CD8-positive, alpha-beta memory T cell (primary cell): ENCODE data around the gene FBRSL1. TPM values are rescaled to one million over a fixed set of nuclear protein-coding genes. Genes with fewer than 3 reads are reported as not detected.

Source experiments
- CTCF ChIA-PET: fragments of 350-600 bp; sonication (Branson Sonifier 250); formaldehyde crosslinking; loops from one replicate; lab custom pipeline; 2021; ENCODE audit warnings: antibody characterized with exemption; lab: Charles Lee
- POLR2A ChIA-PET: fragments of 350-600 bp; sonication (Branson Sonifier 250); formaldehyde crosslinking; loops from one replicate; lab custom pipeline; 2021; ENCODE audit warnings: antibody characterized with exemption; lab: Charles Lee
- DNase-seq, 5 donors: peaks; one replicate each; pipeline versions ENCODE4 v3.0.0 to v3.0.0-alpha.2; 2020 to 2022; ENCODE audit warnings: mixed read lengths in 1 of 5
- H3K27ac ChIP-seq: one replicate; pipeline ENCODE4 v1.7.0; 2013; ENCODE audit warnings: low read depth, mild to moderate bottlenecking, low read length, moderate library complexity
- H3K27me3 ChIP-seq: 2 replicates; pipeline ENCODE4 v1.7.0; 2013; ENCODE audit warnings: low read length, mild to moderate bottlenecking; ENCODE audit not compliant: insufficient read depth, poor library complexity, severe bottlenecking
- H3K36me3 ChIP-seq: 2 replicates; pipeline ENCODE4 v1.7.0; 2013; ENCODE audit warnings: mild to moderate bottlenecking, low read length, moderate library complexity; ENCODE audit not compliant: insufficient read depth
- H3K4me1 ChIP-seq: 2 replicates; pipeline ENCODE4 v1.7.0; 2013; ENCODE audit warnings: mild to moderate bottlenecking, low read length, moderate library complexity; ENCODE audit not compliant: insufficient read depth
- H3K4me3 ChIP-seq: 2 replicates; pipeline ENCODE4 v1.7.0; 2013; ENCODE audit warnings: mild to moderate bottlenecking, low read length
- H3K9me3 ChIP-seq: 2 replicates; pipeline ENCODE4 v1.7.0; 2013; ENCODE audit warnings: mild to moderate bottlenecking, low read length
- H3K27ac Mint-ChIP-seq, 8 donors: one replicate each; pipeline ENCODE4 v1.8.0; 2020 to 2021; ENCODE audit warnings: mixed read lengths in 8 of 8, mild to moderate bottlenecking in 6 of 8, inconsistent platforms in 3 of 8, moderate library complexity in 3 of 8
- H3K27me3 Mint-ChIP-seq, 2 donors: one replicate each; pipeline ENCODE4 v1.8.0; 2020 to 2021; ENCODE audit warnings: mixed read lengths in 2 of 2, mild to moderate bottlenecking in 1 of 2, moderate library complexity in 1 of 2
- H3K36me3 Mint-ChIP-seq, 3 donors: one replicate each; pipeline ENCODE4 v1.8.0; 2020 to 2021; ENCODE audit warnings: mixed read lengths in 3 of 3, inconsistent platforms in 1 of 3, mild to moderate bottlenecking in 1 of 3
- H3K4me1 Mint-ChIP-seq, 3 donors: one replicate each; pipeline ENCODE4 v1.8.0; 2020 to 2021; ENCODE audit warnings: mixed read lengths in 3 of 3, inconsistent platforms in 1 of 3, mild to moderate bottlenecking in 1 of 3
- H3K4me3 Mint-ChIP-seq, 7 donors: one replicate each; pipeline ENCODE4 v1.8.0; 2020 to 2021; ENCODE audit warnings: mixed read lengths in 7 of 7, mild to moderate bottlenecking in 6 of 7, moderate library complexity in 4 of 7, inconsistent platforms in 2 of 7
- H3K9me3 Mint-ChIP-seq, 5 donors: one replicate each; pipeline ENCODE4 v1.8.0; 2020 to 2022; ENCODE audit warnings: mixed read lengths in 5 of 5, mild to moderate bottlenecking in 3 of 5, moderate library complexity in 2 of 5, inconsistent platforms in 1 of 5
- polyA plus RNA-seq: library from polyadenylated mRNA; unstranded; fragments of 300-500 nt; fragmentation: Illumina TruSeq; gene quantifications from one replicate; pipeline ENCODE4 v1.2.3, GENCODE V29; 2021
- total RNA-seq, 2 experiments: library from RNA; stranded (reverse); gene quantifications; one replicate each; pipeline ENCODE4 v1.2.3, GENCODE V29; 2021

Gene FBRSL1
- total and polyA plus RNA-seq, 3 experiments from 2014 or later = 1.4 to 62.1 (median 58.1) TPM

DNA sequence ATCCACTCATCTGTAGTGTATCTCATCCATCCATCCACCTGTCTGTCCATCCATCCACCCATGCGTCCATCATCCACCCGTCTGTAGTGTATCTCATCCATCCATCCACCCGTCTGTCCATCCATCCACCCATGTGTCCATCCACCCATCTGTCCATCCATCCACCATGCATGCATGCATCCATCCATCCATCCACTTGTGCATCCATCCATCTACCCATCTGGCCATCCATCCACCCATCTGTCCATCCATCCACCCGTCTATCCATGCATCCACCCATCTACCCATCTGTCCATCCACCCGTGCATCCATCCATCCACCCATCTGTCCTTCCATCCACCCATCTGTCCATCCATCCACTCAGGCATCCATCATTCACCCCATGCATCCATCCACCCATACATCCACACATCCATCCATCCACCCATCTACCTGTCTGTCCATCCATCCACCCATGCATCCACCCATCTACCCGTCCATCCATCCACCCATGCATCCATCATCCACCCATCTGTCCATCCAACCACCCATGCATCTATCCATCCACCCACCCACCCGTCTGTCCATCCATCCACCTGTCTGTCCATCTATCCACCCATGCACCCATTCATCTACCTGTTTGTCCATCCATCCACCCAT, 28.5 kb downstream of the FBRSL1 start:
- H3K4me3 ChIP-seq = no peak overlapping the region
- ChIA-PET CTCF (interaction anchor here (1.4 kb wide), 1 partner anchor 15 kb away, joined by 5 read pairs; no protein-coding TSS in a partner anchor), POLR2A (no interaction called here)
- no peaks in the 10 kb centered on the region for H3K9me3 ChIP-seq
- peaks cover 3% of the 10 kb centered on the region for H3K4me1 ChIP-seq
- no peak overlapping the region for H3K27ac Mint-ChIP-seq
- peaks cover 16 to 38% (median 17%) of the 10 kb centered on the region in 3 donors for H3K36me3 Mint-ChIP-seq
- peaks cover 11% of the 10 kb centered on the region for H3K36me3 ChIP-seq
- DNase-seq = no peak
- no peak overlapping the region for H3K27ac ChIP-seq
- H3K9me3 Mint-ChIP-seq = peaks cover 0 to 7% (median 0%) of the 10 kb centered on the region in 5 donors
- H3K27me3 ChIP-seq = no peaks in the 10 kb centered on the region
- H3K4me3 Mint-ChIP-seq = no peak overlapping the region
- H3K4me1 Mint-ChIP-seq = peaks cover 5 to 46% (median 17%) of the 10 kb centered on the region in 3 donors
- peaks cover 0 to 4% of the 10 kb centered on the region in 2 donors for H3K27me3 Mint-ChIP-seq

DNA sequence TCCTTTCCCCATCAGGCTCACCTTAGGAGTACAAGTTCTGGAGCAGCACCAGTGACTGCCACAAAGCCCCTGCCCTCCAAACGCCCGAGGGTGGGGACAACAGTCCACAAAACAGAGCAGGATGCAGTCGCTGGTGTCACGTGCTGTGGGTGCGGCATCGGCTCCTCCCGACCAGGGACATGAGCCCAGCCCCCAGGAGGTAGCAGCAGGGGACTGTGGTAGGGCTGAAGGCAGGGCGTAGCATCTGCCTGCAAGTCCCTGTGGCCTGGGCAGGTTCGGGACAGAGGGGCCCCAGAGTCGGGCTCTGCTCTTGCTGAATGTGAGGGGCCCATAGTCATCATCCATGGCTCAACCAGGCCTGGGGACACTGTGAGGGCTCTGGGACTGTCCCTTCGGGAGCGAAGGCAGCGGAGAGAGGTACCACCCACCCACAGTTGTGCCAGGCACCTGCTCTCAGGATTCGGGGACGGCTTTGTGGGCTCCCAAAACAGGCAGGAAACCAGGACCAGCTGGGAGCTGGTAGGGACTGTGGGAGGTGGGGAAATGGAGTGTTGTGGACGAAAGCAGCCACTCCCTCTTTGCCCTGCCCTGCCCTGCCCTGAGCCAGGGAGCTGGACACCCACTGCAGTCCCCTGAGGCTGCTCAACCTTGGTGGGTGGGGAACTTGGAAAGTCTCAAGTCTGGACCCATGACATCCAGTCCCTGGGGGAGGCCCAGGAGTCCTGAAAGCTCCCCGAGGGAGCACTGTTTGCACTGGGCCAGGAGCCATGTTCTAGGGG, 30.7 kb downstream of the FBRSL1 start:
- Mint-ChIP-seq H3K36me3 (peaks cover 12 to 33% (median 12%) of the 10 kb centered on the region in 3 donors), H3K9me3 (peaks cover 0 to 7% (median 0%) of the 10 kb centered on the region in 5 donors), H3K27ac (peak overlapping the region in 1 of 8 donors; percentile 50), H3K27me3 (peaks cover 0 to 4% of the 10 kb centered on the region in 2 donors), H3K4me3 (peak overlapping the region in 1 of 7 donors; percentile 23), H3K4me1 (peaks cover 5 to 51% (median 21%) of the 10 kb centered on the region in 3 donors)
- DNase-seq = no peak
- CTCF ChIA-PET = interaction anchor here (2.7 kb wide), 1 partner anchor 106 kb away, joined by 12 read pairs; no protein-coding TSS in a partner anchor
- Histone ChIP-seq H3K4me3 (no peak overlapping the region), H3K36me3 (peaks cover 11% of the 10 kb centered on the region), H3K27me3 (no peaks in the 10 kb centered on the region), H3K27ac (no peak overlapping the region), H3K9me3 (no peaks in the 10 kb centered on the region), H3K4me1 (peaks cover 7% of the 10 kb centered on the region)
- POLR2A ChIA-PET = no interaction called here

DNA sequence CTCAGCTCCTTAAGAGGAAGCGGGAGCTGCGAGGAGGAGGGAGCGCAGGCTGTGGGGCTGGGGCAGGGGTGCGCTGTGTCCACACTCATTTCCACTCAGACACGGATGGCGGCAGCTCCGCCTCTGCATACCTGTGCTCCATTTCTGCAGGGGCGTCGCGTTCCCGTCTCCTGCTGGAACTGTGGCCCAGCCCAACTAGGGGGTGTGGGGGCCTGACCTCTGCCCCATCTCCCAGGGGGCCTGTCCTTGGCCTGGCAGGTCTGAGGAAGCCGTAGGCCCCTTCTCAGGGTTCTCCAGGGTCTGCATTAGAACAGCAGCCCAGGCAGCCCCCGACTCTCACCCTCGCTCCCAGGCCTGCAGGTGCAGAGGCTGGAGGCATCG, 31.2 kb downstream of the FBRSL1 start:
- Histone ChIP-seq H3K4me1 (peaks cover 7% of the 10 kb centered on the region), H3K4me3 (no peak overlapping the region), H3K27me3 (no peaks in the 10 kb centered on the region), H3K27ac (no peak overlapping the region), H3K36me3 (peaks cover 11% of the 10 kb centered on the region), H3K9me3 (no peaks in the 10 kb centered on the region)
- POLR2A ChIA-PET = no interaction called here
- no peak overlapping the region for H3K4me3 Mint-ChIP-seq
- no peak for DNase-seq
- no peak overlapping the region for H3K27ac Mint-ChIP-seq
- peaks cover 10 to 33% (median 12%) of the 10 kb centered on the region in 3 donors for H3K36me3 Mint-ChIP-seq
- CTCF ChIA-PET = interaction anchor here (2.7 kb wide), 1 partner anchor 107 kb away, joined by 12 read pairs; no protein-coding TSS in a partner anchor
- H3K9me3 Mint-ChIP-seq = peaks cover 0 to 7% (median 0%) of the 10 kb centered on the region in 5 donors
- H3K4me1 Mint-ChIP-seq = peaks cover 5 to 48% (median 21%) of the 10 kb centered on the region in 3 donors
- H3K27me3 Mint-ChIP-seq = peaks cover 0 to 4% of the 10 kb centered on the region in 2 donors

DNA sequence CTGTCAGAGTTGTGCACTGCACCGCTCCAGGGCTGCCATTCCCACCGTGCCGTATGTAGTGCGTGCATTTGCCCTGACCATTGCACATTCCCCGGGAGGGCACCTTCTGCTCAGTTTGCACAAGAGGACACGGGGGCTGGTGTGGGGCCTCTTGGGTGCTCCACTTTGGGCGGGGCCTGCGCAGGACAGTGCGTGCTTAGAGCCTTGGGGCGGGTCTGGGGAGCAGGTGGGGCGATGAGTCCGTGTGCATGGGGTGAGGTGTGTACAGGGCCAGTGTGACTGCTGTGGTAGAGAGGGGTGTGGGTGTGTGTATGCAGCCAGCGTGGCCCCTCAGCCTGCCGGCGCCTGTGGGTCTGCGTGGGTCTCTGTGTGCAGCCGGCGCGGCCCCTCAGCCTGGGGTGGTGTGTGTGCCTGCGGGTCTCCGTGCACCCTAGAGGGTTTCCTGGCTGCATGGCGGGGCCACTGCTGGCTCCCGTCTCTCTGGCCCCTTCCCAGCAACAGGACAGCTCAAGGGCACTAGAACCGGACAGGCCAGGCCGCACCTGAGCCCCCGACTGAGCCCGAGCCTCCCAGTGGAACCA, 31.9 kb downstream of the FBRSL1 start:
- peaks cover 7% of the 10 kb centered on the region for H3K4me1 ChIP-seq
- no peaks in the 10 kb centered on the region for H3K27me3 ChIP-seq
- H3K27ac ChIP-seq = no peak overlapping the region
- peaks cover 10 to 29% (median 12%) of the 10 kb centered on the region in 3 donors for H3K36me3 Mint-ChIP-seq
- no peak for DNase-seq
- H3K4me3 Mint-ChIP-seq = peak overlapping the region in 1 of 7 donors; percentile 13
- H3K9me3 ChIP-seq = no peaks in the 10 kb centered on the region
- peaks cover 5 to 48% (median 21%) of the 10 kb centered on the region in 3 donors for H3K4me1 Mint-ChIP-seq
- no peak overlapping the region for H3K27ac Mint-ChIP-seq
- H3K36me3 ChIP-seq = peaks cover 11% of the 10 kb centered on the region
- CTCF ChIA-PET = interaction anchor here (0.7 to 3.6 kb wide), 3 partner anchors 8 to 368 kb away, joined by 3 to 71 read pairs (median 3); no protein-coding TSS in a partner anchor
- POLR2A ChIA-PET = no interaction called here
- H3K9me3 Mint-ChIP-seq = peaks cover 0 to 7% (median 0%) of the 10 kb centered on the region in 5 donors
- H3K27me3 Mint-ChIP-seq = peaks cover 0 to 4% of the 10 kb centered on the region in 2 donors
- no peak overlapping the region for H3K4me3 ChIP-seq

DNA sequence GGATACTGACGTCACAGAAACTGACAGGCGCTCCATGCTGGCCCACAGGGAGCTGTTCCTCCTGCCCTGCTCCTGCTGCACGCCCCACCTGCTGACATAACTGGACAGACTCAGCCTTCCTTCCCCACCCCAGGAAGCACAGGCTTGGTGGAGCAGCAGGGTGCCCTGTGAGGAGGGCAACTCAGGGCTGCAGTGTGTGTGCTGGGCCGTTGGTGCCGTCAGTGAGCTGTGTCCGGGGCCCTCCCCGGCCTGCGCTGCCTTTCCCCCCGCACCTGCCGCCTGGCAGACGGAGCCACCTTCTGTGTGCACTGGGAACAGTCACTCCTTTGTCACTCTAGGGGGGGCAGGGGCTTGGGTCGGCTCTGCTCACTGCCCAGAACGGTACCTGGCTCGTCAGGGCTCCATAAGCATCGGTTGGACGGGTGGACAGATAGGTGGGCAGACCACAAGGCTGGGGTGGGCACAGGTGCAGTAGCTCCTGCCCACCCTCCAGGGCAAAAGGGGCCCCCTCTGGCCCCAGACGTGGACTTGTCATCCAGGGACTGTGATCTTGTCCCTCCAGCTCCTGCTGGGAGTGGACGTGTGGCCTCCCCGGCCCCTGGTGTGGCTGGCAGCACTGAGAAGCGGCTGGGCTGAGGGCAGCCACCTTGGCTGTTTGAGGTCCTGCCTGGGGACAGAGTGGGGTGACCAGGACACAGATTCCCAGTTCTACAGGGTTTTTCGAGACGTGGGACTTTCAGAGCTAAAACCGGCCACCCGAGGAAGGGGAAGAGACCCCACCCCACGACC, 32.8 kb downstream of the FBRSL1 start:
- no peak for DNase-seq
- peak overlapping the region in 1 of 7 donors; percentile 75 for H3K4me3 Mint-ChIP-seq
- ChIA-PET POLR2A (interaction anchor here (1.0 kb wide), 1 partner anchor 108 kb away, joined by 3 read pairs; no protein-coding TSS in a partner anchor), CTCF (interaction anchor here (0.7 to 3.6 kb wide), 10 partner anchors 7 to 369 kb away, joined by 3 to 71 read pairs (median 4); no protein-coding TSS in a partner anchor)
- H3K27ac ChIP-seq = no peak overlapping the region
- H3K36me3 Mint-ChIP-seq = peaks cover 6 to 22% (median 12%) of the 10 kb centered on the region in 3 donors
- peak overlapping the region in 1 of 8 donors; percentile 19 for H3K27ac Mint-ChIP-seq
- no peaks in the 10 kb centered on the region for H3K27me3 ChIP-seq
- H3K9me3 Mint-ChIP-seq = peaks cover 0 to 4% (median 0%) of the 10 kb centered on the region in 5 donors
- H3K4me3 ChIP-seq = no peak overlapping the region
- H3K4me1 ChIP-seq = peaks cover 7% of the 10 kb centered on the region
- H3K27me3 Mint-ChIP-seq = peaks cover 0 to 2% of the 10 kb centered on the region in 2 donors
- peaks cover 5 to 46% (median 18%) of the 10 kb centered on the region in 3 donors for H3K4me1 Mint-ChIP-seq
- H3K36me3 ChIP-seq = peaks cover 11% of the 10 kb centered on the region
- no peaks in the 10 kb centered on the region for H3K9me3 ChIP-seq

DNA sequence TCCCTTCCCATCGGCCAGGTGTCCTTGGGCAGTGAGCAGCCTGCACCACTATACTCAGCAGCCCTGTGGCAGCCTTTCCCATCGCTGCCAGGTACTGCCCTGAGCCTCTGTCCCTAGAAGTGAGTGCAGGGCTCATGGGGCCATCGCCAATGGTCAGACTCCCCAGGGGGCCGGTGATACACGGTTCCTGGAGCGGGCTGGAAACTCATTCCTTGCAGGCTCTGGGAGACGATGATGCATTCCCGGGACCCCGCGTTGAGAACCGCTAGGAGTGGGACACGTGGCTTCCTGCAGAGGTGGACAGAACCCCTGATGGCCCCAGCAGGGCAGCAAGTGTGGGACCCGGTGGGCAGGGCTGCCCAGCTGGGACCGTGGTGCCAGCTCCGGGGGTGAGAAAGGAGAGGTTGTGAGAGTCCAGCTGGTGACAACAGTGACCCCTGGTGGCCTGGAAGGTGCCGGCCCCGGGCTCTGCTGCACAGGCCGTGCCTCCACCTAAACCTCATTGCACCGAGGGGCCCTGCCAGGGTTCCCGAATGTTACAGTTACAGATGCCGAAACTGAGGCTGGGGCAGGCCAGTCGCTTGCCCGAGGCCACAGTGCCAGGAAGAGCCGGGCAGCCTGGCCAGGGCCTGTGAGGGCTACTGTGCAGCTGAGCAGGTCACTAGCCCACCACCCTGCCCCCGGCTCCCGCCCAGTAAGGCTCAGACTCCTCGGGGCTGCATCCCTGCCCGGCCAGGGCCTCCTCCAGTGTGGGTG, 33.8 kb downstream of the FBRSL1 start:
- POLR2A ChIA-PET = no interaction called here

More for the DNA sequence above, 33.8 kb downstream of the FBRSL1 start:
- H3K4me1 Mint-ChIP-seq = peaks cover 0 to 39% (median 10%) of the 10 kb centered on the region in 3 donors
- peaks cover 0 to 2% of the 10 kb centered on the region in 2 donors for H3K27me3 Mint-ChIP-seq
- H3K27ac Mint-ChIP-seq = peak overlapping the region in 1 of 8 donors; percentile 20
- peak; percentile 58 to 75 (median 66) for DNase-seq
- peaks cover 0 to 4% (median 0%) of the 10 kb centered on the region in 5 donors for H3K9me3 Mint-ChIP-seq
- no peaks in the 10 kb centered on the region for H3K27me3 ChIP-seq
- H3K4me1 ChIP-seq = peaks cover 7% of the 10 kb centered on the region
- H3K4me3 ChIP-seq = no peak overlapping the region
- no peak overlapping the region for H3K27ac ChIP-seq
- H3K4me3 Mint-ChIP-seq = no peak overlapping the region
- peaks cover 2 to 12% (median 3%) of the 10 kb centered on the region in 3 donors for H3K36me3 Mint-ChIP-seq
- H3K36me3 ChIP-seq = peaks cover 5% of the 10 kb centered on the region
- CTCF ChIA-PET = interaction anchor here (0.6 to 3.6 kb wide), 14 partner anchors 8 to 114 kb away, joined by 3 to 71 read pairs (median 4); no protein-coding TSS in a partner anchor
- H3K9me3 ChIP-seq = no peaks in the 10 kb centered on the region
